HEK293T (cell line): Measurements from ENCODE around the gene WDSUB1.

Experiments used
- CTCF ChIA-PET: fragments of 350-600 bp; formaldehyde crosslinking; extraction: SDS; loops from one replicate; lab custom pipeline; 2021; ENCODE audit warnings: antibody characterized with exemption, inconsistent platforms; lab: Yijun Ruan, JAX
- POLR2A ChIA-PET: fragments of 350-600 bp; formaldehyde crosslinking; extraction: SDS; loops from one replicate; lab custom pipeline; 2020; ENCODE audit warnings: antibody characterized with exemption, inconsistent platforms; lab: Yijun Ruan, JAX
- DNase-seq: peaks from one replicate; pipeline ENCODE4 v3.0.0; 2012; ENCODE audit warnings: mixed read lengths; ENCODE audit errors: extremely low spot score
- ARNT ChIP-seq: fragments of 450-650 bp; IDR thresholded peaks from 2 replicates; pipeline ENCODE4 v1.6.1; 2017; ENCODE audit warnings: mild to moderate bottlenecking
- BHLHE40 ChIP-seq: fragments of 450-650 bp; IDR thresholded peaks from 2 replicates; pipeline ENCODE4 v1.6.1; 2016; ENCODE audit warnings: mild to moderate bottlenecking, moderate library complexity, borderline replicate concordance
- CTBP1 ChIP-seq: fragments of 450-650 bp; IDR thresholded peaks from 2 replicates; pipeline ENCODE4 v1.6.1; 2016; ENCODE audit warnings: borderline replicate concordance
- ELF4 ChIP-seq: fragments of 450-650 bp; IDR thresholded peaks from 2 replicates; pipeline ENCODE4 v1.6.1; 2017; ENCODE audit warnings: antibody characterized with exemption
- FOXA1 ChIP-seq: fragments of 450-650 bp; IDR thresholded peaks from 2 replicates; pipeline ENCODE4 v1.6.1; 2016; ENCODE audit warnings: mild to moderate bottlenecking
- FOXK2 ChIP-seq: fragments of 450-650 bp; IDR thresholded peaks from 2 replicates; pipeline ENCODE4 v1.6.1; 2016; ENCODE audit warnings: mild to moderate bottlenecking
- FOXM1 ChIP-seq: fragments of 450-650 bp; IDR thresholded peaks from 2 replicates; pipeline ENCODE4 v1.6.1; 2017; ENCODE audit warnings: mild to moderate bottlenecking, borderline replicate concordance
- HDGF ChIP-seq: fragments of 450-650 bp; IDR thresholded peaks from 2 replicates; pipeline ENCODE4 v1.6.1; 2017; ENCODE audit warnings: antibody characterized with exemption, borderline replicate concordance
- L3MBTL2 ChIP-seq: fragments of 450-650 bp; conservative IDR thresholded peaks from 2 replicates; pipeline ENCODE4 v1.6.1; 2016; ENCODE audit warnings: mild to moderate bottlenecking
- LEF1 ChIP-seq: fragments of 450-650 bp; IDR thresholded peaks from 2 replicates; pipeline ENCODE4 v1.6.1; 2017; ENCODE audit warnings: mild to moderate bottlenecking, borderline replicate concordance
- NFRKB ChIP-seq: fragments of 450-650 bp; IDR thresholded peaks from 2 replicates; pipeline ENCODE4 v1.6.1; 2016; ENCODE audit warnings: mild to moderate bottlenecking, moderate library complexity
- SP1 ChIP-seq: fragments of 450-650 bp; IDR thresholded peaks from 2 replicates; pipeline ENCODE4 v1.6.1; 2017
- SUZ12 ChIP-seq: fragments of 450-650 bp; IDR thresholded peaks from 2 replicates; pipeline ENCODE4 v1.6.1; 2016; ENCODE audit warnings: mild to moderate bottlenecking
- TARDBP ChIP-seq: fragments of 450-650 bp; IDR thresholded peaks from 2 replicates; pipeline ENCODE4 v1.6.1; 2016
- ZNF384 ChIP-seq: fragments of 450-650 bp; IDR thresholded peaks from 2 replicates; pipeline ENCODE4 v1.6.1; 2016
- TF ChIP-seq, protein P1 (sequence below): fragments of 450-650 bp; IDR thresholded peaks from 2 replicates; pipeline ENCODE4 v1.6.1; 2016

WDSUB1 gene

DNA sequence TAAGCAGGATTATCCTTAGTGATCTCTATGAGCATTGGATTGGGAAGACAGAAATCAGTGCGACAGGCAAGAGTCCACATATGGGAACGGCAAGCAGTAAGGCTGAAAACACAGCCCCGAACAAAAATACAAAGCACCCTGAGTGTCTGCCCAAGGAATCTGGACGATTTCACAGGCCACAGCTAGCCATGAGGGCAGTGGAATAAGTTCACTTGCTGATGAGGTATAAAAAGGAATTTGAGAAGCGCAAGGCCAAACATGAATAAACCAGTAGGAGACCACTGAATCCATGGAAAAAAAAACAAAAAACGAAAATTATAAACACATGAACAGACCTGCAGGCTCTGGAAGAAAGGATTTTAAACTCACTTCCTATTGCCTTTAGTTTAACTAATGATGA lies 24.3 kb downstream of the WDSUB1 start:
- TF ChIP-seq FOXA1 (no peak), L3MBTL2 (no peak), SUZ12 (no peak), ZNF384 (no peak), ARNT (no peak), BHLHE40 (no peak), ELF4 (no peak), FOXM1 (no peak), TARDBP (no peak), HDGF (no peak), NFRKB (no peak), LEF1 (no peak), FOXK2 (no peak)
- TF ChIP-seq, protein P1, sequence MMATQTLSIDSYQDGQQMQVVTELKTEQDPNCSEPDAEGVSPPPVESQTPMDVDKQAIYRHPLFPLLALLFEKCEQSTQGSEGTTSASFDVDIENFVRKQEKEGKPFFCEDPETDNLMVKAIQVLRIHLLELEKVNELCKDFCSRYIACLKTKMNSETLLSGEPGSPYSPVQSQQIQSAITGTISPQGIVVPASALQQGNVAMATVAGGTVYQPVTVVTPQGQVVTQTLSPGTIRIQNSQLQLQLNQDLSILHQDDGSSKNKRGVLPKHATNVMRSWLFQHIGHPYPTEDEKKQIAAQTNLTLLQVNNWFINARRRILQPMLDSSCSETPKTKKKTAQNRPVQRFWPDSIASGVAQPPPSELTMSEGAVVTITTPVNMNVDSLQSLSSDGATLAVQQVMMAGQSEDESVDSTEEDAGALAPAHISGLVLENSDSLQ = no peak
- no peak for DNase-seq
- CTCF ChIA-PET = no interaction called here
- POLR2A ChIA-PET = no interaction called here

DNA sequence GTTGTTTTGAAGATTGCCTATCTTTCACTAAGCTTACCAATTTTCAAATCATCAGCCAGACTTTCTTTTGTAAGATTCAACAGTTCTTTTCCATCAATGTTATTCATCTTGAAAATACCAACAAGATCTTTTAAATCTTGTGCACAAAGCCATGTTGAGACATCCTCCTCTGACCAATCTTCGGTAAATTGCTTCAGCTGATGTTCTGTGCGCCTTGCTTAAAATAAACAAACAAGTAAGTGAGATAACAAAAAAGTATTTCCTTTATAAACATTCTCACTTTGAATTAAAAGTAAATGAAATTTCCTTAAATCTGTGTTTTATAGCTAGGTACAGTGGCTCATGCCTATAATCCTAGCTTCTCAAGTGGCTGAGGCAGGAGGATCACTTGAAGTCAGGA lies 30.3 kb downstream of the WDSUB1 start:
- TF ChIP-seq SP1 (no peak), SUZ12 (no peak), CTBP1 (no peak), BHLHE40 (no peak), FOXK2 (no peak), LEF1 (no peak), TARDBP (no peak), ZNF384 (no peak), HDGF (no peak), FOXM1 (no peak)
- POLR2A ChIA-PET = no interaction called here
- CTCF ChIA-PET = no interaction called here
- DNase-seq = no peak

DNA sequence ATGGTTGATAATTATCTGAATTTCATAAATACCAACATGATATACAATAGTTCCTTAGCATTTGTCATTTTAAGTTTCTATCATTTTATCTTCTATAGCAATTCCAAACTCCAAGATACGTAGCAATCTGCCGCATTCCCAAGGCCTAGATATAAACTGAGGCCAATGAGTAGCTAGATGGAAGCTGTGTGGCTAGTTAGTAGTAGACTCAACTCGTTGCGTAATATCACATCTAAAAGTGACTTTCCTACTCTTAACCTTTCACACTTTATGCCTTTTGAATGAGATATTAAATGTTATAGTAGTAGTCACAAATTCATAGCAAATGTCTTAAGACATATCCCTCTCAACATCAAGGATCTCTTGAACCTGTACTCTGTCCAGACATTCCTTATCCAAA lies 33.6 kb downstream of the WDSUB1 start:
- TF ChIP-seq NFRKB (no peak), ELF4 (no peak), FOXA1 (no peak), SUZ12 (no peak), HDGF (no peak), FOXM1 (no peak), ZNF384 (no peak), SP1 (no peak), BHLHE40 (no peak), LEF1 (no peak), FOXK2 (no peak), ARNT (no peak), L3MBTL2 (no peak), TARDBP (no peak)
- CTCF ChIA-PET = no interaction called here
- POLR2A ChIA-PET = no interaction called here
- DNase-seq = no peak

DNA sequence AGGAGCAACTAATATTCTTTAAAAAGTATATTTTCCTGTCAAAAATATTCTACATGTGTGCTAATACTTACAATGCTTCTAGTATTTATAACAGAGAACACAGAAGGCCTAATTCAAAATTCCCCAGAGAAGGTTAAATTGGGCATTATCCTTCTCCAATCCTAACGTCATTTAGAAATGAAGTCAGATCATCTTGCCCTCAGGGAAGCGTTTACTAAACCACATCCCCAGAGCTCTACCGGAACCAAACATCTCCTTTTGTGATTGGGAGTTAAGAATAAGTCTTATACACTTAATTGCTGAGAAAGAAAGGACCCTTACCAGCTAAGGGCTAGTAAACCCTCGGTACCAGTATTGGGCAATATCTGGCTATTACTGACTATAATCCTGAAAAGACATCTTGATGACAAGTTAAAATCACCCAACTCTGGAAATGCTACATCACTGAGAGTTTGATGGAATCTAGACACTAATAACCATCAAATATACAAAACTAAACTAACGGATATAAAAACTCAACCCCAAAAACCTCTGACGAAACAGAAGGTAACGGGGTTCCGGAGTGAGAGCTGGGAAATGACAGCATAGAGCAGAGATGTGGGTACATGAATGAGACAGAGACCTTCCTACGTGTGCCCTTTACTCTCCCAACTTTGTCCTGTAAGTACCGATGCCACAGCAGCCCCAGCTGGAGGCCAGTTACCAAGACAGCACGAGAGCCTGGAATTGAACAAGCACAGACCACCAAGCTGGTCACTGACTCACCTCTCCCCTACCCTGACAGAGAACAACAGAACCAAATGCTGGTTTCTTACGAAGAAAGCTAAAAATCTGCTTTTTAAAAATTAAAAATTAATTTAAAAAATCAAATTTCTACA lies 35.0 kb downstream of the WDSUB1 start:
- ChIA-PET CTCF (no interaction called here), POLR2A (no interaction called here)
- no peak for DNase-seq
- TF ChIP-seq ELF4 = no peak
- TF ChIP-seq ZNF384 = no peak
- no peak for TF ChIP-seq ARNT
- TF ChIP-seq TARDBP = no peak

DNA sequence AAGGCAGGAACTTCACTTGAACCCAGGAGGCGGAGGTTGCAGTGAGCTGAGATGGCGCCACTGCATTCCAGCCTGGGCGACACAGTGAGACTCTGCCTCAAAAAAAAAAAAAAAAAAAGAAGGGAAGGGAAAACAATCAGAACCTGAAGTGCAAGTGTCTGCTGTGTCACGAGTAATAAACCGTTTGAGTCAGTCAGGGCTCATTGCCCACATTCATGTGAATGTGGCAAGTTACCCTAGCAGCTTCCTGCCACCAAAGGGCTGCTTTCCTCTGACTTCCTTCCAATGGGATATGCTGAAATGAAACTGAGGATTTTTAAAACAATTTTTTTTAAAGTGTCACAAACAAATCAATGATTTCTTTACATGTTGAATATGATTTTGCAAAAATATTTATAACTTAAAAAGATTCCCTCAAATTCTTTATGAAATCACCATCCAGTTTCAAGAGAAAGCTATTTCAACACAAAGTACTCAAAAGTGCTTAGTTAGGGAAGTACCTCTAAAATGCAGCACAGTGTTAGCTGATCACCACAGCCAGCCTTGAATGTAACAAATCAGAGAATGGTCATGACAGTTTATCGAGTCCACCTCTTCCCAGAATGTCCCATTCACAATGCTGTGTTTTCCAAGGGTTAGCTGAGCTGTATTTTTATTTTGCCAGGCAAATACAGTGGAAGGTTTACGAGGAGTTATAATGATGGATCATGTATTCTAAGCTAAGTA lies 36.4 kb downstream of the WDSUB1 start:
- no peak for DNase-seq

DNA sequence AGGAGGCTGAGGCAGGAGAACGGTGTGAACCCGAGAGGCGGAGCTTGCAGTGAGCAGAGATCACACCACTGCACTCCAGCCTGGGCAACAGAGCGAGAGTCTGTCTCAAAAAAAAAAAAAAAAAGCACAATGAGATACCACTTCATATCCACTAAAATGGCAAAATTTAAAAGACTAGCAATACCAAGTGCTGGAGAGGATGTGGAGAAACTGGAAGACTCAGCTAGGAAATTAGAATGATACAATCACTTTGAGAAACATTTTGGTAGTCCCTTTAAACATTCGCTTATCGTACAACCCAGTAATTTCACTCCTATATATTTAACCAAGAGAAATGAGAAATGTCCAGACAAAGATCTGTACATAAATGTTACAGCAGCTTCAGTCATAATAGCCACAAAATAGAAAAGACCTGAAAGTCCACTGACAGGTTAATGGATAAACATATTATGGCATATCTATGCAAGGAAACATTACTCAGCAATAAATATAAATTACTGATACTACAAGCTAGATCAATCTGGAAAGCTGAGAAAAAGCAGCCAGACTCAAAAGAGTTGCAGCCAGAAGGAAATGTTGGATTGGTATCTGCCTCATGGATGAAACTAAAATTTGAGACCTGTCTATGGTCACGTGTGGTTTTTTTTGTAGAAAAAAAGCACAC lies 40.0 kb downstream of the WDSUB1 start:
- no peak for DNase-seq
- CTCF ChIA-PET = no interaction called here
- POLR2A ChIA-PET = no interaction called here
- TF ChIP-seq CTBP1 (no peak), TARDBP (no peak), BHLHE40 (no peak), SP1 (no peak), ARNT (no peak), ZNF384 (no peak), LEF1 (no peak), FOXM1 (no peak), FOXA1 (no peak), NFRKB (no peak)
- TF ChIP-seq, protein P1 = no peak

More for the DNA sequence above, 36.4 kb downstream of the WDSUB1 start:
- POLR2A ChIA-PET = no interaction called here
- TF ChIP-seq SUZ12 (no peak), SP1 (no peak), ZNF384 (peak; percentile 68)
- CTCF ChIA-PET = no interaction called here
